ENCODE results near the gene GPR107.

GPR107 gene

GRCh38 chr9:130124085-130124860, 70.6 kb downstream of the GPR107 start:
- TF ChIP-seq JUND (IDR thresholded peaks at IDR 0.05; ENCODE audit: low read depth): no peak
- in situ Hi-C loops (cut with HindIII; ENCODE audit: low pct_unique_long_range_greater_than_20kb, low sequenced_read_pairs): no loop called here
- DNase-seq (ENCODE audit: low read depth in 1 of 2, low spot score in 1 of 2): no peak

GRCh38 chr9:130126721-130127433, 73.2 kb downstream of the GPR107 start:
- no peak for TF ChIP-seq JUND (IDR thresholded peaks at IDR 0.05; ENCODE audit: low read depth)
- in situ Hi-C loops (cut with HindIII; ENCODE audit: low pct_unique_long_range_greater_than_20kb, low sequenced_read_pairs): no loop called here
- DNase-seq (ENCODE audit: low read depth in 1 of 2, low spot score in 1 of 2): no peak

- in situ Hi-C loops (cut with HindIII; ENCODE audit: low pct_unique_long_range_greater_than_20kb, low sequenced_read_pairs): no loop called here
- TF ChIP-seq JUND (IDR thresholded peaks at IDR 0.05; ENCODE audit: low read depth): no peak
- DNase-seq (ENCODE audit: low read depth in 1 of 2, low spot score in 1 of 2): no peak
Measured at GRCh38 chr9:130128251-130128650, 74.5 kb downstream of the GPR107 start.

- in situ Hi-C loops (cut with HindIII; ENCODE audit: low pct_unique_long_range_greater_than_20kb, low sequenced_read_pairs): no loop called here
- no peak for TF ChIP-seq JUND (IDR thresholded peaks at IDR 0.05; ENCODE audit: low read depth)
- DNase-seq (ENCODE audit: low read depth in 1 of 2, low spot score in 1 of 2): no peak
Measured at GRCh38 chr9:130128733-130129431, 75.2 kb downstream of the GPR107 start.

GRCh38 chr9:130129432-130130061, 75.8 kb downstream of the GPR107 start:
- in situ Hi-C loops (cut with HindIII; ENCODE audit: low pct_unique_long_range_greater_than_20kb, low sequenced_read_pairs): no loop called here

GRCh38 chr9:130132746-130133145, 79.0 kb downstream of the GPR107 start:
- DNase-seq (ENCODE audit: low read depth in 1 of 2, low spot score in 1 of 2): no peak
- in situ Hi-C loops (cut with HindIII; ENCODE audit: low pct_unique_long_range_greater_than_20kb, low sequenced_read_pairs): no loop called here
- TF ChIP-seq JUND (IDR thresholded peaks at IDR 0.05; ENCODE audit: low read depth): no peak

More at GRCh38 chr9:130129432-130130061, 75.8 kb downstream of the GPR107 start:
- no peak for TF ChIP-seq JUND (IDR thresholded peaks at IDR 0.05; ENCODE audit: low read depth)
- no peak for DNase-seq (ENCODE audit: low read depth in 1 of 2, low spot score in 1 of 2)

- in situ Hi-C loops (cut with HindIII; ENCODE audit: low pct_unique_long_range_greater_than_20kb, low sequenced_read_pairs): no loop called here
- DNase-seq (ENCODE audit: low read depth in 1 of 2, low spot score in 1 of 2): no peak
- no peak for TF ChIP-seq JUND (IDR thresholded peaks at IDR 0.05; ENCODE audit: low read depth)
Measured at GRCh38 chr9:130137081-130137640, 83.5 kb downstream of the GPR107 start.

GRCh38 chr9:130137641-130138081, 84.0 kb downstream of the GPR107 start:
- no peak for TF ChIP-seq JUND (IDR thresholded peaks at IDR 0.05; ENCODE audit: low read depth)
- in situ Hi-C loops (cut with HindIII; ENCODE audit: low pct_unique_long_range_greater_than_20kb, low sequenced_read_pairs): no loop called here
- DNase-seq (ENCODE audit: low read depth in 1 of 2, low spot score in 1 of 2): no peak

- no peak for DNase-seq (ENCODE audit: low read depth in 1 of 2, low spot score in 1 of 2)
- no peak for TF ChIP-seq JUND (IDR thresholded peaks at IDR 0.05; ENCODE audit: low read depth)
- in situ Hi-C loops (cut with HindIII; ENCODE audit: low pct_unique_long_range_greater_than_20kb, low sequenced_read_pairs): no loop called here
Measured at GRCh38 chr9:130138171-130138653, 84.5 kb downstream of the GPR107 start.

- no peak for DNase-seq (ENCODE audit: low read depth in 1 of 2, low spot score in 1 of 2)
- in situ Hi-C loops (cut with HindIII; ENCODE audit: low pct_unique_long_range_greater_than_20kb, low sequenced_read_pairs): no loop called here
- no peak for TF ChIP-seq JUND (IDR thresholded peaks at IDR 0.05; ENCODE audit: low read depth)
Measured at GRCh38 chr9:130138791-130139190, 85.1 kb downstream of the GPR107 start.

GRCh38 chr9:130139251-130139650, 85.5 kb downstream of the GPR107 start:
- no peak for TF ChIP-seq JUND (IDR thresholded peaks at IDR 0.05; ENCODE audit: low read depth)
- DNase-seq (ENCODE audit: low read depth in 1 of 2, low spot score in 1 of 2): no peak
- in situ Hi-C loops (cut with HindIII; ENCODE audit: low pct_unique_long_range_greater_than_20kb, low sequenced_read_pairs): no loop called here

GRCh38 chr9:130140706-130141105, 87.0 kb downstream of the GPR107 start:
- in situ Hi-C loops (cut with HindIII; ENCODE audit: low pct_unique_long_range_greater_than_20kb, low sequenced_read_pairs): no loop called here
- DNase-seq (ENCODE audit: low read depth in 1 of 2, low spot score in 1 of 2): no peak
- no peak for TF ChIP-seq JUND (IDR thresholded peaks at IDR 0.05; ENCODE audit: low read depth)

Data from T47D (cell line).